Kasumi-1 (cell line): ENCODE measurements around the gene USP17L27.
"Not testable (repeated sequence)": the region's sequence is repeated elsewhere in the genome, so short reads cannot be mapped to it uniquely, and the experiment has no call there.

Experiments
- DNase-seq, 2 experiments: peaks; one replicate each; lab custom pipeline; 2025; lab: John Stamatoyannopoulos, UW

Gene USP17L27

DNA sequence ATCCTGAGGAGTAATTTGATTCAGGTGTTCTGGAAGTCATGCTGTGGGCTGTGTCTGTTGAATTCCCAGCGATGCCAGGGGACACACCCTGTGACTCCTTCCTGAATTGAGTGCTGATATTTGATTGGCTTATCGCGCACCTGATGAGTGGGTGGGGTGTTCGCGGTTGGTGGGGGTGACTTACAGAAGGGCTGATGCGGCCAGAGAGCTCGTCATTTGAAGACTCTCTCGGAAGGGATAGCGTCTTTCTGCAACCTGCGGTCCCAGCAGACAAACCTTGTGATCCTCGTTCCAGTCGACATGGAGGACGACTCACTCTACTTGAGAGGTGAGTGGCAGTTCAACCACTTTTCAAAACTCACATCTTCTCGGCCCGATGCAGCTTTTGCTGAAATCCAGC is at the start of gene USP17L27:
TSS of gene USP17L27 (plus strand) at position 301 of the 400 bp plus-strand sequence. CDS start at position 301, 0 bp downstream.
- DNase-seq, result not testable (repeated sequence)

- DNase-seq, result not testable (repeated sequence)
Observed at GRCh38 chr4:9324191-9324590, 19.8 kb upstream of the USP17L27 start.

DNA sequence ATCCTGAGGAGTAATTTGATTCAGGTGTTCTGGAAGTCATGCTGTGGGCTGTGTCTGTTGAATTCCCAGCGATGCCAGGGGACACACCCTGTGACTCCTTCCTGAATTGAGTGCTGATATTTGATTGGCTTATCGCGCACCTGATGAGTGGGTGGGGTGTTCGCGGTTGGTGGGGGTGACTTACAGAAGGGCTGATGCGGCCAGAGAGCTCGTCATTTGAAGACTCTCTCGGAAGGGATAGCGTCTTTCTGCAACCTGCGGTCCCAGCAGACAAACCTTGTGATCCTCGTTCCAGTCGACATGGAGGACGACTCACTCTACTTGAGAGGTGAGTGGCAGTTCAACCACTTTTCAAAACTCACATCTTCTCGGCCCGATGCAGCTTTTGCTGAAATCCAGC is 19.1 kb upstream of the USP17L27 start, which contains the start of gene USP17L24:
TSS of gene USP17L24 (plus strand) at position 301 of the 400 bp plus-strand sequence. CDS start at position 301, 0 bp downstream.
- DNase-seq, result not testable (repeated sequence)

DNA sequence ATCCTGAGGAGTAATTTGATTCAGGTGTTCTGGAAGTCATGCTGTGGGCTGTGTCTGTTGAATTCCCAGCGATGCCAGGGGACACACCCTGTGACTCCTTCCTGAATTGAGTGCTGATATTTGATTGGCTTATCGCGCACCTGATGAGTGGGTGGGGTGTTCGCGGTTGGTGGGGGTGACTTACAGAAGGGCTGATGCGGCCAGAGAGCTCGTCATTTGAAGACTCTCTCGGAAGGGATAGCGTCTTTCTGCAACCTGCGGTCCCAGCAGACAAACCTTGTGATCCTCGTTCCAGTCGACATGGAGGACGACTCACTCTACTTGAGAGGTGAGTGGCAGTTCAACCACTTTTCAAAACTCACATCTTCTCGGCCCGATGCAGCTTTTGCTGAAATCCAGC is 14.3 kb upstream of the USP17L27 start, which contains the start of gene USP17L25:
TSS of gene USP17L25 (plus strand) at position 301 of the 400 bp plus-strand sequence. CDS start at position 301, 0 bp downstream.
- DNase-seq, result not testable (repeated sequence)

DNA sequence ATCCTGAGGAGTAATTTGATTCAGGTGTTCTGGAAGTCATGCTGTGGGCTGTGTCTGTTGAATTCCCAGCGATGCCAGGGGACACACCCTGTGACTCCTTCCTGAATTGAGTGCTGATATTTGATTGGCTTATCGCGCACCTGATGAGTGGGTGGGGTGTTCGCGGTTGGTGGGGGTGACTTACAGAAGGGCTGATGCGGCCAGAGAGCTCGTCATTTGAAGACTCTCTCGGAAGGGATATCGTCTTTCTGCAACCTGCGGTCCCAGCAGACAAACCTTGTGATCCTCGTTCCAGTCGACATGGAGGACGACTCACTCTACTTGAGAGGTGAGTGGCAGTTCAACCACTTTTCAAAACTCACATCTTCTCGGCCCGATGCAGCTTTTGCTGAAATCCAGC is 9.6 kb upstream of the USP17L27 start, which contains the start of gene USP17L26:
TSS of gene USP17L26 (plus strand) at position 301 of the 400 bp plus-strand sequence. CDS start at position 301, 0 bp downstream.
- DNase-seq, result not testable (repeated sequence)

- DNase-seq, result not testable (repeated sequence)
Observed at GRCh38 chr4:9339103-9339502, 4.8 kb upstream of the USP17L27 start, which contains the start of gene USP17L5. USP17L5 (plus strand) TSS chr4:9339403; CDS start chr4:9339403, 0 bp downstream.

DNA sequence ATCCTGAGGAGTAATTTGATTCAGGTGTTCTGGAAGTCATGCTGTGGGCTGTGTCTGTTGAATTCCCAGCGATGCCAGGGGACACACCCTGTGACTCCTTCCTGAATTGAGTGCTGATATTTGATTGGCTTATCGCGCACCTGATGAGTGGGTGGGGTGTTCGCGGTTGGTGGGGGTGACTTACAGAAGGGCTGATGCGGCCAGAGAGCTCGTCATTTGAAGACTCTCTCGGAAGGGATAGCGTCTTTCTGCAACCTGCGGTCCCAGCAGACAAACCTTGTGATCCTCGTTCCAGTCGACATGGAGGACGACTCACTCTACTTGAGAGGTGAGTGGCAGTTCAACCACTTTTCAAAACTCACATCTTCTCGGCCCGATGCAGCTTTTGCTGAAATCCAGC is 4.6 kb downstream of the USP17L27 start, which contains the start of gene USP17L28:
TSS of gene USP17L28 (plus strand) at position 301 of the 400 bp plus-strand sequence. CDS start at position 301, 0 bp downstream.
- DNase-seq, result not testable (repeated sequence)

- not testable (repeated sequence) for DNase-seq
Observed at GRCh38 chr4:9350866-9351265, 6.9 kb downstream of the USP17L27 start.

DNA sequence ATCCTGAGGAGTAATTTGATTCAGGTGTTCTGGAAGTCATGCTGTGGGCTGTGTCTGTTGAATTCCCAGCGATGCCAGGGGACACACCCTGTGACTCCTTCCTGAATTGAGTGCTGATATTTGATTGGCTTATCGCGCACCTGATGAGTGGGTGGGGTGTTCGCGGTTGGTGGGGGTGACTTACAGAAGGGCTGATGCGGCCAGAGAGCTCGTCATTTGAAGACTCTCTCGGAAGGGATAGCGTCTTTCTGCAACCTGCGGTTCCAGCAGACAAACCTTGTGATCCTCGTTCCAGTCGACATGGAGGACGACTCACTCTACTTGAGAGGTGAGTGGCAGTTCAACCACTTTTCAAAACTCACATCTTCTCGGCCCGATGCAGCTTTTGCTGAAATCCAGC is 9.4 kb downstream of the USP17L27 start, which contains the start of gene USP17L29:
TSS of gene USP17L29 (plus strand) at position 301 of the 400 bp plus-strand sequence. CDS start at position 301, 0 bp downstream.
- DNase-seq, result not testable (repeated sequence)

GRCh38 chr4:9362829-9363228 is 18.9 kb downstream of the USP17L27 start, which contains the start of gene USP17L30:
USP17L30 (plus strand) TSS chr4:9363129; CDS start chr4:9363129, 0 bp downstream.
- not testable (repeated sequence) for DNase-seq

- DNase-seq, result not testable (repeated sequence)
Observed at GRCh38 chr4:9379881-9380280, 35.9 kb downstream of the USP17L27 start.

DNA sequence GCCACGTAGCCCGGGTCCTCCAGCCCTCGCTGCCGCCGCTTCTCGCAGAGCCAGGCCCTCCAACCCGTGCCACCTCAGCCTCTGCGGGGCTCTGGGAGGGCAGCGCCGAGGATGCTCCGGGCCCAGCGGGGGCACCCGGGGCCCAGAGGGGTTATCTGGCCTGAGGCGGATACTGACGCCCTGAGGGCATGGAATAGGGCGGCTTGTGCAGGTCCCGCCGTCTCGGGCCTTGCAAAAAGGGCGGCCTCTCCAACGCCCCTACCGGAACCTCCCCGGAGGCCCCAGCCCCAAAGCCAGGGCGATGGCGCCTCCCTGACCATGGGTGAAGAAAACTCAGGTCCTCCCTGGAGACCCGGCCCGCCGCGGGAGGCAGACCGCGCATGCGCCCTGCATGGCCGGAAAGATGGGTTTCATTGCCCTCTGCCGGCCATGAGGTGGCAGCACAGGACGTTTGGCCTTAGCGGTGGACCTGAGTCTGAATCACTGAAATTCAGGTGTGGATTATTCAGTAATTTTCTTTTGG is 37.1 kb downstream of the USP17L27 start:
- not testable (repeated sequence) for DNase-seq

GRCh38 chr4:9384126-9384525 is 40.2 kb downstream of the USP17L27 start:
- no peak for DNase-seq

GRCh38 chr4:9389001-9389400 is 45.1 kb downstream of the USP17L27 start:
- peak; percentile 31 to 33 for DNase-seq
